Keratinocyte (primary cell): ENCODE measurements around the gene CDKN2C.

ENCODE experiments used
- EZH2 ChIP-seq: IDR thresholded peaks from one replicate; pipeline ENCODE4 v1.6.1; 2012; ENCODE audit warnings: inconsistent platforms, mild to moderate bottlenecking, low read length, moderate library complexity
- TF ChIP-seq, protein P1 (sequence below), 3 experiments: IDR thresholded peaks in 1 of 3; conservative IDR thresholded peaks in 1 of 3; optimal IDR thresholded peaks in 1 of 3; 2 replicates in 2 of 3; 3 replicates in 1 of 3; pipeline versions ENCODE3 to v1.5.1; 2011; ENCODE audit warnings: low read length in 3 of 3, mild to moderate bottlenecking in 3 of 3, moderate library complexity in 2 of 3, control low read depth in 1 of 3, inconsistent platforms in 1 of 3; ENCODE audit not compliant: insufficient read depth in 2 of 3; ENCODE audit errors: extremely low read depth in 1 of 3

DNA sequence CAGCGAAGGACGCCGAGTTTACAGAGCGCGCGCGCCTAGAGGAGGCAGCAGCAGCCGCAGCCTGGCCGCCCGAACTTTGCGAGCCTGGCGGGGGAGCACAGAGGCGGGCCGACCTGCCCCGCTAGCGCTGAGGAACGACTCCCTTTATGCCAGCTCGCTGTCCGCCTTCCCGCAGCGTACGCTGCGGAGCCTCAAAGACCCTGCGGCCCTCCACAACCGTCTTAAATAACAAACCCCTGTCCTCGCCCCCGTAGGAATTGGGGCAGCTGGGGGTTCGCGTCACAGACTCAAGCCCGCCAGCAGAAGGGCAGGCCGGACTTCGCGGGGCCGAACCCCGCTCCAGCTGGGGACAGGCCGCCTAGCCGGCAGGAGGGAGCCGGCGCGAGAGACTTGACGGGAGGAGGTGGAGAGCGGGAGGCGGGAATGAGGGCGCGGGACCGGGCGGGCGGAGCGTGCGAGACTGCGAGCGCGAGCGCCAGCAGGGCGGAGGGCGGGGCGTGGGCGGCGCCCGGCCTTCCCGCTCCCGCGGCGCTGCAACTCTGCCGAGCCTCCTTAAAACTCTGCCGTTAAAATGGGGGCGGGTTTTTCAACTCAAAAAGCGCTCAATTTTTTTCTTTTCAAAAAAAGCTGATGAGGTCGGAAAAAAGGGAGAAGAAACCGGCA, 1.8 kb upstream of the CDKN2C start:
- TF ChIP-seq, protein P1, sequence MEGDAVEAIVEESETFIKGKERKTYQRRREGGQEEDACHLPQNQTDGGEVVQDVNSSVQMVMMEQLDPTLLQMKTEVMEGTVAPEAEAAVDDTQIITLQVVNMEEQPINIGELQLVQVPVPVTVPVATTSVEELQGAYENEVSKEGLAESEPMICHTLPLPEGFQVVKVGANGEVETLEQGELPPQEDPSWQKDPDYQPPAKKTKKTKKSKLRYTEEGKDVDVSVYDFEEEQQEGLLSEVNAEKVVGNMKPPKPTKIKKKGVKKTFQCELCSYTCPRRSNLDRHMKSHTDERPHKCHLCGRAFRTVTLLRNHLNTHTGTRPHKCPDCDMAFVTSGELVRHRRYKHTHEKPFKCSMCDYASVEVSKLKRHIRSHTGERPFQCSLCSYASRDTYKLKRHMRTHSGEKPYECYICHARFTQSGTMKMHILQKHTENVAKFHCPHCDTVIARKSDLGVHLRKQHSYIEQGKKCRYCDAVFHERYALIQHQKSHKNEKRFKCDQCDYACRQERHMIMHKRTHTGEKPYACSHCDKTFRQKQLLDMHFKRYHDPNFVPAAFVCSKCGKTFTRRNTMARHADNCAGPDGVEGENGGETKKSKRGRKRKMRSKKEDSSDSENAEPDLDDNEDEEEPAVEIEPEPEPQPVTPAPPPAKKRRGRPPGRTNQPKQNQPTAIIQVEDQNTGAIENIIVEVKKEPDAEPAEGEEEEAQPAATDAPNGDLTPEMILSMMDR (optimal IDR thresholded peaks at IDR 0.05 in 1 of 3, IDR thresholded peaks at IDR 0.05 in 1 of 3, conservative IDR thresholded peaks at IDR 0.05 in 1 of 3; ENCODE audit: extremely low read depth in 1 of 3, insufficient read depth in 2 of 3, low read length in 3 of 3): peak in 2 of 3 experiments; percentile 53 to 63
- no peak for TF ChIP-seq EZH2
